ENCODE results near the gene DSG3. TPM values are rescaled to one million over a fixed set of nuclear protein-coding genes. Genes with fewer than 3 reads are reported as not detected.

The DSG3 gene
- total RNA-seq, 1 experiment from 2014 or later = 0.05 TPM

GRCh38 chr18:31446854-31447253, 687 bp upstream of the DSG3 start (continued):
- TF ChIP-seq EZH2 (IDR thresholded peaks at IDR 0.05) (no peak), ELF1 (IDR thresholded peaks at IDR 0.05; ENCODE audit: borderline replicate concordance, low read depth) (no peak)

DNA sequence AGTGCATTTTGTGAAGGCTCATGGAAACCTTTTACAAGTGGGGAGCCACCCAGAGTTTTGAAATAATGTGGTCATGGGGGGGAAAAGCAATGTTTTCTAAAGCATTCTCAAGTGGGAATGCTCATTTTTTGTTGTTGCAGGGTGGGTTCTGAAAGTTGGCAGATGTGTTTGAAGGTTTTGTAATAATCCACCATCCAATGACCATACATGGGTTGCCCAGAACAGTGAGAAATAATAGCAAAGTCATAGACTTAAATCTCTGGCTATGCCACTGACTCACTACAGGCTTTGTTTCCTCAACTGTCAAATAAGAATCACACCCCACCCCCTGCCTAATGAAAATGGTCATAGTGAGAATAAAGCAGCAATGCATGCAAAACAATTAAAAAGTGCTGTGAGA, 2.9 kb downstream of the DSG3 start:
- Histone ChIP-seq H3K9me2 (ENCODE audit: insufficient read depth) (no peaks in the 10 kb centered on the region), H2AFZ (ENCODE audit: low read depth, low read length, poor library complexity, severe bottlenecking) (no peak overlapping the region), H3K27ac (ENCODE audit: low read depth, low read length) (no peak overlapping the region), H3K79me2 (ENCODE audit: insufficient read depth, low read length) (no peaks in the 10 kb centered on the region), H3K27me3 (ENCODE audit: insufficient read depth, low read length) (no peaks in the 10 kb centered on the region), H3K9ac (ENCODE audit: low read length) (no peak overlapping the region), H3K9me3 (ENCODE audit: control insufficient read depth in 1 of 2, insufficient read depth in 1 of 2, low read depth in 1 of 2, low read length in 2 of 2) (no peaks in the 10 kb centered on the region), H3K36me3 (ENCODE audit: control insufficient read depth in 1 of 2, insufficient read depth in 2 of 2, low read length in 2 of 2) (no peaks in the 10 kb centered on the region), H4K20me1 (ENCODE audit: insufficient read depth) (no peaks in the 10 kb centered on the region), H3K4me3 (replicated peaks in 1 of 2; ENCODE audit: low read depth in 1 of 2, low read length in 2 of 2) (no peak overlapping the region), H3K4me2 (ENCODE audit: low read length) (no peak overlapping the region), H3K4me1 (ENCODE audit: control insufficient read depth in 1 of 2, insufficient read depth in 2 of 2, low read length in 2 of 2) (peaks cover 12 to 23% of the 10 kb centered on the region in 2 experiments)
- intact Hi-C loops (cut with micrococcal nuclease) = no loop called here
- BruUV-seq (replicated peaks) = no TSS peak
- no peak for TF ChIP-seq ELF1 (IDR thresholded peaks at IDR 0.05; ENCODE audit: borderline replicate concordance, low read depth)
- CTCF ChIA-PET = no interaction called here
- POLR2A ChIA-PET = no interaction called here
- DNase-seq (ENCODE audit: low read depth, low spot score) = no peak
- RAD21 ChIA-PET (ENCODE audit: low non-redundant PET in 1 of 2, low total read pairs in 2 of 2, uncharacterized antibody in 2 of 2, unreplicated experiment in 2 of 2) = no interaction called here
- no peak for ATAC-seq

DNA sequence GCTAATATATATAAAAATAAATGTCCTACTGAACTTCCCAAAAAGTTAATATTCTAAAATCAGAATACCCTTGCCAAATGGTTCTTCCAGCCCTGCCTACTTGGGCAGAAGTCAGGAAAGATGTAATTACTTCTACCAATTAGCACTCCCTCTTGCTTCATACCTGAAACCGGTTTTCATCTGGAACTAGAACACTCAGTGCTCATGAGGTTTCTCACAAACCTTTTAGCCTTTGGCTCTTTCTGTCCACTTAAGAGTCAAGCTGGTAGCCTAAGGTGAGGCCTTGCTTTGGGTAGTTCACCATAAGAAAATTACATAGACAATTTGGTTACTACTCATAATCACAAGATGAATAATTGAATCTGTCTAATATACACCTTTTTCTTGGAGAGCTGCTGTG, 4.1 kb downstream of the DSG3 start:
- no peak overlapping the region for H3K4me3 ChIP-seq (replicated peaks in 1 of 2; ENCODE audit: low read depth in 1 of 2, low read length in 2 of 2)
- H3K9ac ChIP-seq (ENCODE audit: low read length) = no peak overlapping the region
- H4K20me1 ChIP-seq (ENCODE audit: insufficient read depth) = no peaks in the 10 kb centered on the region
- H2AFZ ChIP-seq (ENCODE audit: low read depth, low read length, poor library complexity, severe bottlenecking) = peak overlapping the region; percentile 59
- ATAC-seq (no peak), DNase-seq (ENCODE audit: low read depth, low spot score) (no peak)
- no peak overlapping the region for H3K27ac ChIP-seq (ENCODE audit: low read depth, low read length)
- no peaks in the 10 kb centered on the region for H3K79me2 ChIP-seq (ENCODE audit: insufficient read depth, low read length)
- no peaks in the 10 kb centered on the region for H3K9me3 ChIP-seq (ENCODE audit: control insufficient read depth in 1 of 2, insufficient read depth in 1 of 2, low read depth in 1 of 2, low read length in 2 of 2)
- ChIA-PET POLR2A (no interaction called here), RAD21 (ENCODE audit: low non-redundant PET in 1 of 2, low total read pairs in 2 of 2, uncharacterized antibody in 2 of 2, unreplicated experiment in 2 of 2) (no interaction called here), CTCF (no interaction called here)
- no peaks in the 10 kb centered on the region for H3K27me3 ChIP-seq (ENCODE audit: insufficient read depth, low read length)
- H3K4me1 ChIP-seq (ENCODE audit: control insufficient read depth in 1 of 2, insufficient read depth in 2 of 2, low read length in 2 of 2) = peaks cover 12 to 25% of the 10 kb centered on the region in 2 experiments
- H3K4me2 ChIP-seq (ENCODE audit: low read length) = no peak overlapping the region
- no peaks in the 10 kb centered on the region for H3K9me2 ChIP-seq (ENCODE audit: insufficient read depth)
- TF ChIP-seq EZH2 (IDR thresholded peaks at IDR 0.05) (no peak), CBX3 (IDR thresholded peaks at IDR 0.05; ENCODE audit: low read depth) (no peak), FOSL1 (IDR thresholded peaks at IDR 0.05; ENCODE audit: low read depth) (no peak), SIN3A (IDR thresholded peaks at IDR 0.05; ENCODE audit: low read depth) (no peak), ATF3 (IDR thresholded peaks at IDR 0.05) (no peak), POLR2A (IDR thresholded peaks at IDR 0.05; ENCODE audit: borderline replicate concordance, extremely low read depth, insufficient read depth, insufficient read length) (no peak), ZFX (IDR thresholded peaks at IDR 0.05) (no peak), POLR2AphosphoS5 (IDR thresholded peaks at IDR 0.05; ENCODE audit: low read depth, low read length) (no peak), ELF1 (IDR thresholded peaks at IDR 0.05; ENCODE audit: borderline replicate concordance, low read depth) (no peak)
- TF ChIP-seq, protein P1, sequence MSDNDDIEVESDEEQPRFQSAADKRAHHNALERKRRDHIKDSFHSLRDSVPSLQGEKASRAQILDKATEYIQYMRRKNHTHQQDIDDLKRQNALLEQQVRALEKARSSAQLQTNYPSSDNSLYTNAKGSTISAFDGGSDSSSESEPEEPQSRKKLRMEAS (IDR thresholded peaks at IDR 0.05) = no peak
- TF ChIP-seq, protein P2, sequence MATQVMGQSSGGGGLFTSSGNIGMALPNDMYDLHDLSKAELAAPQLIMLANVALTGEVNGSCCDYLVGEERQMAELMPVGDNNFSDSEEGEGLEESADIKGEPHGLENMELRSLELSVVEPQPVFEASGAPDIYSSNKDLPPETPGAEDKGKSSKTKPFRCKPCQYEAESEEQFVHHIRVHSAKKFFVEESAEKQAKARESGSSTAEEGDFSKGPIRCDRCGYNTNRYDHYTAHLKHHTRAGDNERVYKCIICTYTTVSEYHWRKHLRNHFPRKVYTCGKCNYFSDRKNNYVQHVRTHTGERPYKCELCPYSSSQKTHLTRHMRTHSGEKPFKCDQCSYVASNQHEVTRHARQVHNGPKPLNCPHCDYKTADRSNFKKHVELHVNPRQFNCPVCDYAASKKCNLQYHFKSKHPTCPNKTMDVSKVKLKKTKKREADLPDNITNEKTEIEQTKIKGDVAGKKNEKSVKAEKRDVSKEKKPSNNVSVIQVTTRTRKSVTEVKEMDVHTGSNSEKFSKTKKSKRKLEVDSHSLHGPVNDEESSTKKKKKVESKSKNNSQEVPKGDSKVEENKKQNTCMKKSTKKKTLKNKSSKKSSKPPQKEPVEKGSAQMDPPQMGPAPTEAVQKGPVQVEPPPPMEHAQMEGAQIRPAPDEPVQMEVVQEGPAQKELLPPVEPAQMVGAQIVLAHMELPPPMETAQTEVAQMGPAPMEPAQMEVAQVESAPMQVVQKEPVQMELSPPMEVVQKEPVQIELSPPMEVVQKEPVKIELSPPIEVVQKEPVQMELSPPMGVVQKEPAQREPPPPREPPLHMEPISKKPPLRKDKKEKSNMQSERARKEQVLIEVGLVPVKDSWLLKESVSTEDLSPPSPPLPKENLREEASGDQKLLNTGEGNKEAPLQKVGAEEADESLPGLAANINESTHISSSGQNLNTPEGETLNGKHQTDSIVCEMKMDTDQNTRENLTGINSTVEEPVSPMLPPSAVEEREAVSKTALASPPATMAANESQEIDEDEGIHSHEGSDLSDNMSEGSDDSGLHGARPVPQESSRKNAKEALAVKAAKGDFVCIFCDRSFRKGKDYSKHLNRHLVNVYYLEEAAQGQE (IDR thresholded peaks at IDR 0.05; ENCODE audit: low read depth) = no peak
- BruUV-seq (replicated peaks) = no TSS peak
- intact Hi-C loops (cut with micrococcal nuclease) = no loop called here
- H3K36me3 ChIP-seq (ENCODE audit: control insufficient read depth in 1 of 2, insufficient read depth in 2 of 2, low read length in 2 of 2) = no peaks in the 10 kb centered on the region
